SK-N-DZ (cell line): ENCODE measurements around the gene SEPTIN1.
"Not testable (repeated sequence)": the region's sequence is repeated elsewhere in the genome, so short reads cannot be mapped to it uniquely, and the experiment has no call there.

Experiments used
- DNase-seq: peaks from one replicate; pipeline ENCODE4 v3.0.0-alpha.2; 2015; ENCODE audit warnings: low spot score

The SEPTIN1 gene

GRCh38 chr16:30357715-30358576, 24.4 kb downstream of the SEPTIN1 start:
- DNase-seq = no peak

- DNase-seq = no peak
Measured at GRCh38 chr16:30357085-30357714, 25.2 kb downstream of the SEPTIN1 start.

GRCh38 chr16:30356401-30357084, 25.8 kb downstream of the SEPTIN1 start:
- DNase-seq = no peak

GRCh38 chr16:30355954-30356308, 26.4 kb downstream of the SEPTIN1 start:
- no peak for DNase-seq

- peak; percentile 100 for DNase-seq
Measured at GRCh38 chr16:30355144-30355953, 27.0 kb downstream of the SEPTIN1 start, which contains the start of gene CD2BP2. TSS of gene CD2BP2 (minus strand) at chr16:30355308. CDS start at chr16:30354681, 627 bp downstream.

- DNase-seq = no peak
Measured at GRCh38 chr16:30354423-30355143, 27.8 kb downstream of the SEPTIN1 start.

GRCh38 chr16:30353438-30354129, 28.8 kb downstream of the SEPTIN1 start:
- DNase-seq = no peak

- DNase-seq = no peak
Measured at GRCh38 chr16:30352488-30353401, 29.6 kb downstream of the SEPTIN1 start.

- no peak for DNase-seq
Measured at GRCh38 chr16:30351586-30352419, 30.6 kb downstream of the SEPTIN1 start.

GRCh38 chr16:30351001-30351441, 31.3 kb downstream of the SEPTIN1 start:
- no peak for DNase-seq

GRCh38 chr16:30350134-30350871, 32.1 kb downstream of the SEPTIN1 start:
- no peak for DNase-seq

- no peak for DNase-seq
Measured at GRCh38 chr16:30349675-30350074, 32.7 kb downstream of the SEPTIN1 start.

- DNase-seq = no peak
Measured at GRCh38 chr16:30348929-30349328, 33.4 kb downstream of the SEPTIN1 start.

GRCh38 chr16:30348113-30348512, 34.2 kb downstream of the SEPTIN1 start:
- no peak for DNase-seq

GRCh38 chr16:30346286-30346685, 36.1 kb downstream of the SEPTIN1 start:
- no peak for DNase-seq

GRCh38 chr16:30343491-30343820, 38.9 kb downstream of the SEPTIN1 start:
- not testable (repeated sequence) for DNase-seq

- DNase-seq = no peak
Measured at GRCh38 chr16:30342751-30343490, 39.4 kb downstream of the SEPTIN1 start.
